ENCODE measurements around the gene EPB41L4B. TPM values are rescaled to one million over a fixed set of nuclear protein-coding genes. Genes with fewer than 3 reads are reported as not detected.

EPB41L4B gene
- total and polyA plus RNA-seq, 2 donors from 2014 or later: 6.5 to 7.7 TPM

- Histone ChIP-seq H3K36me3 (ENCODE audit: control insufficient read depth in 2 of 3, insufficient read depth in 3 of 3, low read length in 3 of 3) (no peaks in the 10 kb centered on the region), H3K27ac (ENCODE audit: low read depth in 2 of 2, low read length in 2 of 2) (no peak overlapping the region), H3K9me3 (ENCODE audit: control insufficient read depth in 2 of 3, insufficient read depth in 1 of 3, low read length in 3 of 3) (no peaks in the 10 kb centered on the region), H3K27me3 (ENCODE audit: control insufficient read depth, insufficient read depth, low read length) (no peaks in the 10 kb centered on the region), H3K9ac (ENCODE audit: low read length in 3 of 3) (no peak overlapping the region), H3K4me3 (ENCODE audit: low read length in 3 of 3) (no peak overlapping the region), H3K4me1 (ENCODE audit: control insufficient read depth in 2 of 3, insufficient read depth in 2 of 3, low read depth in 1 of 3, low read length in 3 of 3) (no peaks in the 10 kb centered on the region)
- FAIRE-seq: no peak
- intact Hi-C loops (cut with DNase I): loop anchor here (10.0 kb wide), 1 partner anchor 70 kb away; no protein-coding TSS in a partner anchor
- DNase-seq: peak; percentile 76 to 83 (median 82)
- TF ChIP-seq, protein P1, sequence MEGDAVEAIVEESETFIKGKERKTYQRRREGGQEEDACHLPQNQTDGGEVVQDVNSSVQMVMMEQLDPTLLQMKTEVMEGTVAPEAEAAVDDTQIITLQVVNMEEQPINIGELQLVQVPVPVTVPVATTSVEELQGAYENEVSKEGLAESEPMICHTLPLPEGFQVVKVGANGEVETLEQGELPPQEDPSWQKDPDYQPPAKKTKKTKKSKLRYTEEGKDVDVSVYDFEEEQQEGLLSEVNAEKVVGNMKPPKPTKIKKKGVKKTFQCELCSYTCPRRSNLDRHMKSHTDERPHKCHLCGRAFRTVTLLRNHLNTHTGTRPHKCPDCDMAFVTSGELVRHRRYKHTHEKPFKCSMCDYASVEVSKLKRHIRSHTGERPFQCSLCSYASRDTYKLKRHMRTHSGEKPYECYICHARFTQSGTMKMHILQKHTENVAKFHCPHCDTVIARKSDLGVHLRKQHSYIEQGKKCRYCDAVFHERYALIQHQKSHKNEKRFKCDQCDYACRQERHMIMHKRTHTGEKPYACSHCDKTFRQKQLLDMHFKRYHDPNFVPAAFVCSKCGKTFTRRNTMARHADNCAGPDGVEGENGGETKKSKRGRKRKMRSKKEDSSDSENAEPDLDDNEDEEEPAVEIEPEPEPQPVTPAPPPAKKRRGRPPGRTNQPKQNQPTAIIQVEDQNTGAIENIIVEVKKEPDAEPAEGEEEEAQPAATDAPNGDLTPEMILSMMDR (IDR thresholded peaks at IDR 0.05; ENCODE audit: borderline replicate concordance, extremely low read depth, insufficient read depth): peak; percentile 85
Measured at GRCh38 chr9:109244179-109245132, 76.4 kb downstream of the EPB41L4B start.

DNA sequence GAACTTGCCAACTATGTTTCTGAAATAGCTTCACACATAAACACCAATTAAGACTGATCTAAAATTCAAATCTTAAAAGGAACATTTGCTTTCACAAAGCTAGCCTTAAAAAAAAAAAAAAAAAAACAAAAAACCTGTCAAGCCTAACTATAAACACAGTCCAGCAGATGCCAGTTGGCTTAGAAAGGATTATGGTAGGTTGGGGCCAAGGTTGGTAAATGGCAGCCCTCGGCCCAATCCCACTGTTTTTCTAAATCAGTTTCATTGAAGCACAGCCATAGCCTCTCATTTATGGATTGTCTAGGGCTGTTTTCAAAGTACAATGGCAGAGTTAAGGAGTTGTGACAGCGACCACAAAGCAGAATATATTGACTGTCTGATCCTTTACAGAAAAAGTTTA lies 78.1 kb downstream of the EPB41L4B start:
- no peaks in the 10 kb centered on the region for H3K27me3 ChIP-seq (ENCODE audit: control insufficient read depth, insufficient read depth, low read length)
- no peak overlapping the region for H3K9ac ChIP-seq (ENCODE audit: low read length in 3 of 3)
- intact Hi-C loops (cut with DNase I): loop anchor here (10.0 kb wide), 1 partner anchor 72 kb away; no protein-coding TSS in a partner anchor
- DNase-seq (no peak), FAIRE-seq (no peak)
- H3K36me3 ChIP-seq (ENCODE audit: control insufficient read depth in 2 of 3, insufficient read depth in 3 of 3, low read length in 3 of 3): no peaks in the 10 kb centered on the region
- no peaks in the 10 kb centered on the region for H3K4me1 ChIP-seq (ENCODE audit: control insufficient read depth in 2 of 3, insufficient read depth in 2 of 3, low read depth in 1 of 3, low read length in 3 of 3)
- H3K9me3 ChIP-seq (ENCODE audit: control insufficient read depth in 2 of 3, insufficient read depth in 1 of 3, low read length in 3 of 3): no peaks in the 10 kb centered on the region
- TF ChIP-seq, protein P1 (IDR thresholded peaks at IDR 0.05; ENCODE audit: borderline replicate concordance, extremely low read depth, insufficient read depth): no peak
- no peak overlapping the region for H3K27ac ChIP-seq (ENCODE audit: low read depth in 2 of 2, low read length in 2 of 2)
- no peak overlapping the region for H3K4me3 ChIP-seq (ENCODE audit: low read length in 3 of 3)

GRCh38 chr9:109242014-109242413 lies 78.8 kb downstream of the EPB41L4B start:
- no peak for DNase-seq

More at GRCh38 chr9:109242014-109242413, 78.8 kb downstream of the EPB41L4B start:
- Histone ChIP-seq H3K9me3 (ENCODE audit: control insufficient read depth in 2 of 3, insufficient read depth in 1 of 3, low read length in 3 of 3) (no peaks in the 10 kb centered on the region), H3K4me3 (ENCODE audit: low read length in 3 of 3) (no peak overlapping the region), H3K27ac (ENCODE audit: low read depth in 2 of 2, low read length in 2 of 2) (no peak overlapping the region), H3K4me1 (ENCODE audit: control insufficient read depth in 2 of 3, insufficient read depth in 2 of 3, low read depth in 1 of 3, low read length in 3 of 3) (no peaks in the 10 kb centered on the region), H3K9ac (ENCODE audit: low read length in 3 of 3) (no peak overlapping the region), H3K27me3 (ENCODE audit: control insufficient read depth, insufficient read depth, low read length) (no peaks in the 10 kb centered on the region), H3K36me3 (ENCODE audit: control insufficient read depth in 2 of 3, insufficient read depth in 3 of 3, low read length in 3 of 3) (no peaks in the 10 kb centered on the region)
- TF ChIP-seq, protein P1 (IDR thresholded peaks at IDR 0.05; ENCODE audit: borderline replicate concordance, extremely low read depth, insufficient read depth): no peak
- intact Hi-C loops (cut with DNase I): loop anchor here (10.0 kb wide), 1 partner anchor 73 kb away; no protein-coding TSS in a partner anchor
- FAIRE-seq: no peak

Data from kidney (tissue), 14 donors.